Stimulated activated CD8-positive, alpha-beta memory T cell treated with anti-CD3 and anti-CD28 coated beads, Interleukin-15, amount 100 ng/mL, for 1 hour (primary cell): ENCODE results near the gene SRGN.
"Not testable (repeated sequence)": the region's sequence is repeated elsewhere in the genome, so short reads cannot be mapped to it uniquely, and the experiment has no call there.

Experiments used
- DNase-seq: peaks from one replicate; pipeline ENCODE4 v3.0.0-alpha.2; 2020; ENCODE audit warnings: low read depth

The SRGN gene

DNA sequence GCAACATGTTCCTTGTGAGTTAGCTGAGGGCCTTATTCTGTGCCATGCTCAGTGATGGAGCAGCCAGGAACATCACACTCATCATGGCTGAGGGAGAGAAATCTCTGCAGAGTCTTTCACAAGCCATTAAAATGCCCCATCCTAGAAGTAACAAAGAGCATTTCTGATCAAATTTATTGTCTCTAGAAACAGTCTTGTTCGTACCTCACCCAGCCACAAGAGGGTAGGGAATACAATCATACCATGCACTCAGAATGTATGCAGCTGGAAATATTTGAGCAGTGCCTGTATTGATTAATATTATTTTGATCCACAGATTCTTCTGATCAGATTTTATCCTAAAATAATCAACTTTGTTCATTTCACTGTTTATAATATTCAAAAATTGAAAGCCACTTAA lies 53.4 kb downstream of the SRGN start:
- DNase-seq = no peak

DNA sequence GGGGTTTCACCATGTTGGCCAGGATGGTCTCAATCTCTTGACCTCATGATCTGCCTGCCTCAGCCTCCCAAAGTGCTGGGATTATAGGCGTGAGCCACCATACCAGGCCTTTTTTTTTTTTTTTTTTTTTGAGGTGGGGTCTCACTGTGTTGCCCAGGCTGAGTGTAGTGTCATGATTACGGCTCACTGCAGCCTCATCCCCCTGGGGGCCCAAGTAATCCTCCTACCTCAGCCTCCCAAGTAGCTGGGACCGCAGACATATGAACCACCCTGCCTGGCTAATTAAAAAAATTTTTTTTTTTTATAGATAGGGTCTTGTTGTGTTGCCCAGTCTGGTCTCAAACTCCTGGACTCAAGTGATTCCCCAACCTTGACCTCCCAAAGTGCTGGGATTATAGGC lies 54.2 kb downstream of the SRGN start:
- not testable (repeated sequence) for DNase-seq

DNA sequence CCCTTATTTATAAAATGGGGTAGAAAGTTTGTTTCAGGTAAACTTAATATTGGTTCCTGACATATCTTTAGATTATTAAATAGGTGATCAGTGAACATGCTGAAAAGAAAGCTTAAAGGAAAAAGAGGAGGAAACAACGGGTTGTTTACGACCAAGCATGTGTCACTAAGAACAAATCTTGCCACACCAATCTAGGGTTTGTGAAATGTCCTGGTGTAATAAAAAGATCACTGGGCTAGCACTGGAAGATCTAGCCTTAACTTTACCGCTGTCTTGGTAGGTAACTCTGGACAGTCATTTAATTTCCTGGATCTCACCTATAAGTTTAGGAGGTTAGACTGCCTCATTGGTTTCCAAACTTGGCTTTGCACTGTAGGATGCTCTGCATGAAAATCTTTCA lies 55.1 kb downstream of the SRGN start:
- no peak for DNase-seq

DNA sequence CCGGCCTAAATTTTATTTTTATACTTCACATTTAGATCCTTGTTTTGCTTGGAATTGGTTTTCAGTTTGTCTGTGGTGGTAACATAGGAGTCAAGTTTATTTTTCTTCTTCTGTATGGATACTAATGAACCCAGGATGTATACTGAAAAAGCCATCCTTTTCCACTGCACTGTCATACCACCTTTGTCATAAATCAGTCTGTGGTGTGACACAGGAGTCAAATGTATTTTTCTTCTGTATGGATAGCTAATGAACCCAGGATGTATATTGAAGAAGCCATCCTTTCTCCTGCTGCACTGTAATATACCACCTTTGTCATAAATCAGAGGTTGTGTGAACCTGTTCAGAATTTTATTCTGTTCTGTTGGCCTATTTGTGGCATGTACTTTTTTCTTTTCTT lies 57.4 kb downstream of the SRGN start:
- no peak for DNase-seq

DNA sequence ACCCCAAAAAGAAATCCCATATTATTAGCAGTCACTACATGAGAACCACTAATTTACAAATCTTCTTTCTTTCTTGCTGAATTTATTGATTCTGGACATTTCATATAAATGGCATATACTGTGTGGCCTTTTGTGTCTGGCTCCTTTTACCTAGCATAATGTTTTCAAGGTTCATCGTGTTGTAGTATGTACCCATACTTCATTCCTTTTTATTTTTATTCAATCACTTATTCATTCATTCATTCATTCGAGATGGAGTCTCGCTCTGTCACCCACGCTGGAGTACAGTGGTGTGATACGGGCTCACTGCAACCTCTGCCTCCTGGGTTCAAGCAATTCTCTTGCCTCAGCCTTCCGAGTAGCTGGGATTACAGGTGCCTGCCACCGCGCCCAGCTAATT lies 58.0 kb downstream of the SRGN start:
- DNase-seq = no peak

DNA sequence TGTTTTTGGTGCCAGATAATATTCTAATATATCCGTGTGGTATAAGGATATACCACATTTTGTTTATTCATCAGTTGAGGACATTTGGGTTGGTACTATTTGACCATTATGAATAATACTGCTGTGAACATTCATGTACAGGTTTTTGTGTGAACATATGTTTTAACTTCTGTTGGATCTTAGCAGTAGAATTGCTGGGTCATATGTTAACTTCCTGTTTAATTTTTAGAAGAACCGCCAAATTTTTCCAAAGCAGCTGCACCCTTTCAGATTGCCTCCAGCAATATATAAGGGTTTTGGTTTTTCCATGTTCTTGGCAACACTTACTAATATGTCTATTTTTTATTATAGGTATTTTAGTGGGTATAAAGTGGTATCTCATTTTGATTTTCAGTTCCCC lies 58.9 kb downstream of the SRGN start:
- DNase-seq = no peak

DNA sequence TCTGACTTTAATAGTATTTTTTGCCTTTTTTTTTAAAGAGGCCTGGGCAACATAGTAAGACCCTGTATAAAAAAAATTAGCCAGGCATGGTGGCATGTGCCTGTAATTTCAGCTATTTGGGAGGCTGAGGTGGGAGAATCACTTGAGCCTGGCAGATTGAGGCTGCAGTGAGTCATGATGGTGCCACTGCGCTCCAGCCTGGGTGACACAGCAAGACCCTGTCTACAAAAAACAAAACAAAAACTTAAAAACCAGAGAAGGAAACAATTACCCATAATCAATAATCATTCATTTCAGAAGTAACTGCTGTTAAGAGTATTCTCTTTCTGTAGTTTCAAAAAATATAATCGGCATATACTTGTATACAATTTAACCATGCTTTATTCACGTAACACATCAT lies 64.1 kb downstream of the SRGN start:
- no peak for DNase-seq

DNA sequence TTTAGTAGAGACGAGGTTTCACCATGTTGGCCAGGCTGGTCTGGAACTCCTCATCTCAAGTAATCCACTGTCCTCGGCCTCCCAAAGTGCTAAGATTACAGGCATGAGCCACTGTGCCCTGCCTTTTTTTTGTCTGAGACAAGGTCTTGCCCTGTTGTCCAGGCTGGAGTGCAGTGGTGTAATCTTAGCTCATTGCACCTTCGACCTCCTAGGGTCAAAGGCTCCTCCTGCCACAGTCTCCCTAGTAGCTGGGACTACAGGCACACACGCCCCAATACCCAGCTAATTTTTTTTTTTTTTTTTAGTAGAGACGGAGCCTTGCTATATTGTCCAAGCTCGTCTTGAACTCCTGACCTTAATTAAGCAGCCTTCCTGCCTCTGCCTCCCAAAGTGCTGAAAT lies 65.3 kb downstream of the SRGN start:
- DNase-seq = no peak
